Activated T-helper 9 cell treated with anti-CD3 and anti-CD28 coated beads, Interleukin-2, amount 50 U/mL, for 16 hours (primary cell): Measurements from ENCODE around the gene SLF1.

Experiments
- DNase-seq: peaks from one replicate; pipeline ENCODE4 v3.0.0-alpha.2; 2020; ENCODE audit warnings: low read depth

SLF1 gene

DNA sequence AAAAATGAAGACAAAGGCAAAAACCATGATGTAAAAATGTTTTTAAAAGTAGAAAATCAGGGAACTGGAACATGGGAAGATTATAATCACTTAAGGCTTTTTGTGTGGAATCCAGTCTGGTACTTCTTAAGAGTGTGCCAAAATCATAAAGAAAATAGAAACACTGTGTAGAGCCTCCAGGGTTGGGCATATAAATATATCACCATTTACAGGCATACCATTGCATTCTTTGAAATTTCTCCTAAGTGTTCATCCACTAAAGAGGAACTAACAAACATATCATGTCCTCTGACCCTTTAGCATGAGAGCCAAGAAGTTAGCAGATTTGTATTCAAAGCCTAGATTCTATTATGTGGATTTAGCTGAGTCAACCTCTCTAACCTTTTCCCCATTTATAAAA, 93.3 kb downstream of the SLF1 start:
- DNase-seq: no peak

DNA sequence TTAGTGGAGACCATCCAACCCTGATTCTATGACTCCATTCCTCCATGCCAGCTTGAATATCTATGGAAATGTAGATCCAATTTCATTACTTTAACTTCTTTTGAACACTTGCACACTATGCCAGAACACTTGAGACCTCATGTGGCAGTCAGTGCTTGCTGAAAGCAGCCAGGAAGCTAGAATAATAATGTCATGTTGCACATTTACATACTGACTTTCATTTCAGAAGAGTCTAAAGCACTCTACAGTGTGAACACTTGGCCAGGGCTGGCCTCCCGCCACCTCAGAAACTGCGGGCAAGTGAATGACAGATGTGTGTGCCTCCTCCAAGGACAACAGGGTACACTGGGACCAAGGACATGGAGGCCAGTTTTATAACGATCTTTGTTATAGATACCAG, 97.3 kb downstream of the SLF1 start:
- no peak for DNase-seq

DNA sequence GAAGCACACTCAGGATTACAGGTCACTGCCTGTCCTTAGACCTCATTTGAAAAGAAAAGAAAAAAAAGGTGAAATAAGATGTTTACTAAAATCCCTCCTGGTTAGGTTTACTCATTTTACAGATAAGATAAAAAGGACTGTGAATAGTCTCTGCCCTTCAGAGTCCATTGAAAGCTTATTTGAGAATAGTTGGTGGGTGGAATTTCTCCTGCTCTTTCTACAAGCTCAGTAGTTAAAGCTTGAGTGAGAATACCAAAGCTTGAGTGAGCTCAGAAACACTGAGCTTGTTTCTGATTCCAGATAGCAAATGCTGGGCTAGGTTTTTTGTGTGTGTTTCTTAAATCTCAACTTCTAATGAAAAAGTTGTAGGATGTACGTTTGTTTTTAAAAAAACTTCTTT, 106.7 kb downstream of the SLF1 start:
- DNase-seq: no peak

DNA sequence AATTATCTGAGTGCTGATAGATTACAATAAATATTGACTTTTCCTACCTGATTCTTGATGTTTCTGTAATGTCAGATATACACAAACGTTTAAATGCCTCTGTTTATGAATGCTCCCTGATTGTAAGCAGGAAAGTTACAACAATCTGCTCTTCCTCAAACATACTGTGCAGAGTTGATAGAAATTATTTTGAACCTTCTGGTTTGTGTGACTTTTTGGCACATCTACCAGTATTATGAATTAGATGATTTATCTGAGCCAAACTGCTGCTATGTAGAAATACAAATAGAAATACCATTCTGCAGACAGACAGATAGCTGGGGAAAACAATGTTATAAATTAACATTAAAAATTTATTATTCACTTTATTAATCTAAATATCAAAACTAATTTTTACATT, 113.0 kb downstream of the SLF1 start:
- no peak for DNase-seq

DNA sequence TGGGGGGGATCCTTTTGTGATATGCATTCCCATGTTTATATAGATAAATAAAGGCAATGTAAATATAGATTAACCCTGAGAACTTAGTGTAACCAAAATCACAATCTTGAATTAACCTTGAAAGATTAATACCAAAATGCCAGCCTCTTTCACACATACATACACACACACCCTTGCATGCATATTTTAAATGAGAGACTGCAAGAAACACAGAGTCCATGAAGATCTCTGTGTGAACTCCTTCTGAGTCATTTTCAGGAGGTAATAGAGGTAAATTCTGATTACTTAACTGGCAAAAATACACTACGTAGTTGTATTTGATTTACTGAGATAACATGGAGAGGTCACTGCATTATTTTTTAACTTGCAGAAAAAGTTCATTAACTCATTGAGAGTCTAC, 118.0 kb downstream of the SLF1 start:
- DNase-seq: no peak

DNA sequence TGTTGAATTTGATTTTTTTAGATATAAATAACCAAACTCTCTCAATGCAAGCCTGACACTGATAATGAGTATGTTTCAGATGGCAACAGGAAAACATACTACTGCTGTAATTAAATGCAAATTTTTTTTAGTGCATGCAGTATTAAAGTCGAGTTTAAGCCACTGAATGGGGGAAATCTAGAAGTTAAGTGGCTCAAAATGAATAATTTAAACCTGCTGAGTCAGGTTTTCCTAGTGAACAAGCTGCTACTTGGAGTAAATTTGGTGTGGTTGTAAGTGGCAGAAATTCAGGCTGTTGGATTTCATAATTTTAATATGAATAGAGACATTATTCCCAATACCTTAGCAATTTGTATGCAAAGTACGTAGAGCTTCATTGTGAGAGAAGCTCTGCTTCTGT, 121.8 kb downstream of the SLF1 start:
- no peak for DNase-seq

DNA sequence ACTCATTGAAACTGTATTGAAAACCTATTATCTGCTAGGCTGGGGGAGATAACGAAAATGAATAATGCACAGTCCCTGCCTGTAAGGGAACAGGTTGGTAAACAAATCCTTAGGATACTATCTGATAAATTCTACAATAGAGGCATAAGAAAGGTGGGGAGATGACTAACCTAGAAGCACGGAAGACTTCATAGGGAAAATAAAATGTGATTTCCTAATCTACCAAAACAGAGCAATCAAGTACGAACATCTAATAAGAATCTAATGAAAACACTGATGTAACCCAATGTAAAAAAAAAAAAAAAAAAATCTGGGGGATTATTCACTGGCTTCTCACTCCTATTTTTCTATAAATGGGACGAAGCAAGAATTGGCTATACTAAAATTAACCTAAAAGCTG, 124.4 kb downstream of the SLF1 start:
- no peak for DNase-seq

DNA sequence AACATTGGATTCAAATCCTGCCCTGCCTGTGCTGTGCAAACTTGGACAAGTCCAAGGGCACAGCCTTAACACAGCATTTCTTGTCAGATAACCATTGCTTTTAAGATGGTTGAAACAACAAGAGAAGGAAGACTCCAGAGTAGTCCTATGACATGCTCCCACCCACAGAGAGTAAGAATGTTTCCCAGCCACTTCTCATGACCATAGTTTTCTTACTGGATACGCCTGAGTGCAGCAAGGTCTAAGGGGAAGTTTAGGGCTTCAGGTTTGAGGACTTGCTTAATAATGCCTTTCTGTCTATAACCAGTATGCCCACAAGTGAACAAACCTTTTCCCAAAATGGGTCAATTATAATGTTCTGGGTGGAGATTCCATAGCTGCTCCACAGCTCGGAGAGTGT, 126.4 kb downstream of the SLF1 start:
- no peak for DNase-seq

DNA sequence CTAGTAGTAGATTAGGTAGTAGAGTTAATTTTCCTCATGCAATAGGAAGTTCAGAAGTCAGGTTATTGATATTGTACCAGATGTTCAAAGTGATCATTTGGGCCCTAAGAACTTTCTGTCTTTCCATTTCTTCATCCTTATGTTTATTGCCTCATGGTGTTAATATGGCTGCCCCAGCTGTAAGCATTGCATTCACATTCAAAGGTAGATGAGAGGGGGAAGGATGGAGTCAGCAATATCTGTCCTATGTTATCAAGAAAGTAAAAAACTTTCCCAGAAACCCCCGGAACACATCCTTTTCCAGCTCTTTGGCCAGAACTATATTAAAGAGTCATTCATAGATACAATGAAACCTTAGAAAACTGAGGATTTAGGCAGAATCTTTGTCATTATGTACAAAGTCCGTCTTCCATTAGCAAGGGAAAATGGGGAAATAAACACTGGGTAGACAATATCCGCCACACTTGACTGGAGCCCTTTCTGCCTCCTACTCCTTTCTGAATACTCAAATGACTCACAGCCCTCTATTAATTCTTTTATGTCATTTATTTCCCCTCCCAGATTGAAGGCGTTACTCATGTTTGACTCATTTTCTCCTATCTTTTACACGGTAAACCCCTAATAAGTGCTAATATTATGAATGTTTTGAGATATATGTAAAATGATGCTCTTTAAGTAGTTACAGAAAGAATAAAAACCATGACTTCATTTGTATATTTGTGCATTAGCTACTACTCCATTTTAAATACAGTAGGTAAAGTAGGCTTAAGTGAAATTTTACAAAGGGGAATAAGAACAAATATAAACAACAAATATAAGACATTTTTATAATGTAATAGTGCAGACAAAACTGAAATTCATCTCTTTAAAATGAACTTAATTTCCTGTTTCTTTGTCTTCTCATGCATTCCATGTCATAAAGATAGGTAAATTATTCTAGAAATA, 127.6 kb downstream of the SLF1 start:
- DNase-seq: no peak

DNA sequence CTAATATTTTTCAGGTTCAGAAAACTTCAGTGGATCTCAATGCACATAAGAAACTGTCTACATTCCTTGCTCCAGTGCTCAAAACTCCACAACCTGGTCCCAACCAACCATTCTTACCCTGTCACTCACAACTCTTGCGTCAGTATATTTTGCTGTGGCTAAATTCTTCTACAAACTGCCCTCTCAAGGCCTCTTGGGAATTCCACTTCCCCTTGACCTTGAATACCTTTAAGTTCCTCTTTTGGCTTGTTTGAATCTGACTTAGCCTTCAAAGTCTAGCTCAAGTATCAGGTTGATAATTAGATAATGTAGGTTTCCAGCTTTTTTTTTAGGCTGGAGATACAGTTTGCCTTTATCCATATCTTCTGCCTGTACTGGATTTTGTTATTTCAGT, 128.3 kb downstream of the SLF1 start:
- DNase-seq: no peak
